Measurements from ENCODE around the gene DIPK1A.

Gene DIPK1A

DNA sequence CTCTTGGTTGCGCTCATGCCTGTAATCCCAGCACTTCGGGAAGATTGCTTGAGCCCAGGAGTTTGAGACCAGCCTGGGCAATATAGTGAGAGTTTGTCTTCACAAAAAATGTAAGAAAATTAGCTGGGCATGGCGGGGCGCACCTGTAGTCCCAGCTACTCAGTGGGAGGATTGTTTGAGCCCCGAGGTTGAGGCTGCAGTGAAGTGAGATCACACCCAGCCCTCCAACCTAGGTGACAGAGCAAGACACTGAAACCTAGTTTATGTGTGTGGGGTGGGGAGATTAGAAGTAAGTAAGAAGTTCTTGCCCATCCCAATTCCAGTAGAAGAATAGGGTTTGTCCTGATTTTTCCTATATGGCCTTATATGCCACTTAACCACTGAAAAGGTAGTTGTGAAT is 127.4 kb downstream of the DIPK1A start:
- DNase-seq: peak; percentile 39

DNA sequence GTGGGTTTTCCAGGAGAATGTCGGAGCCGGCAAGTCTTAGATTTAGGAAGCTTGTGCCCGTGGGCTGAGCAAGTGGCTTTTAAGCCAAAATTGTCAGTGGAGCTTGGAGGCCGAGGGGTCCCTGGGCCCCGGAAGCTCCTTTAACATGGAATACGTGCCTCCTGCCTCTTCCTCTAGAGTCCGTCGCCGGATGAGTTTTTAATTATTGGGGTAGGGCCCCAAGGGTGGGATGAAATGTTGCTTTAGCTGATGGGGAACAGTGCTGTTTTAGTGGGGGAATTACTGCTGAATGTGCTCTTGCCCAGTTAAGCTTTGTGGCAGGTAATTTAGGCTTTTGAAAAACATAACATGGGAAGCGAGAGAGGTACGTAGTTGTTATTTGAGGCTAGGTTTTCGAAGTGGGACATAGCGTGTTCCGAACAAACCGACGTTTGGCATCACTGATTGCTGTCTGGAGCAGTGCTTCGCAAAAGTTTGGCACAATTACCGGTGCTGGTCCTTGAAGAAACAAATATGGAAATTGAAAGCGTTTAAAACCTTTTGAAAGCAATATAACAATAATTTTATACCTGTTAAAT is 128.6 kb downstream of the DIPK1A start:
- peak; percentile 16 for DNase-seq

DNA sequence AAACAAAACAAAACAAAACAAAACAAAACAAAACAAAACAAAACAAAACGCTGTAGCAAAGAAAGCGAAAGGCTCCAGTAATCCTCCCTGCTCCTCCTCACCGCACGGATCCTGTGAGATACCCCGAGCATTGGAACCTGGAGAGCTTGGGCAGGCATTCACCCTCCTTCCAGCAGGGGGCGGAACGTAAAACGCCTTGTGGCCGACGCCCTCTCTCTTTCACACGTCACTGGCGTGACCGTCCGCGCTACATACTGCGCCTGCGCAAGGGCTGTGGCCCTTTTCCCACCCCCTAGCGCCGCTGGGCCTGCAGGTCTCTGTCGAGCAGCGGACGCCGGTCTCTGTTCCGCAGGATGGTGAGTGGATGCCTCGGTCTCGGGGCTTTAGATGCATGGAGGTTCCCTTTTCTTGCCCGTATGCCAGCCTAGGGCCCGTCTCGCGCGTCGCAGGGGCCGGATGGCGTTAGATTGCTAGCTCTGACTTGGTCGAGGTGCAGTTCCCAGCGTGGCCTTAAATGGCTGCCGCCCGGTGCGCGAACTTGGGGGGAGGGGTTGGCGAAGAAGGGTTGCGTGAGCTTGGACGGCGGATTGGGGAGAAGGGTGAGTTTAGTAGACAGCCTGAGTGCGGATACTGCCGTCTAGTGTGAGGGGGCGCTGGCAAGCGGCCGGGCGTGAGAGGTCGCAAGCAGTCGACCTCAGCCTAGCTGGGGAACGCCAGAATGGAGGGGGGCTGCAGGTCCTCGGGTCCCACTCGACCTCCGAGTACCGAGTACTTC is 129.3 kb downstream of the DIPK1A start, which contains the start of gene RPL5:
Gene RPL5 (plus strand): TSS at position 279 of the 775 bp plus-strand sequence. CDS start 75 bp downstream, at position 354.
- peak; percentile 98 for DNase-seq

DNA sequence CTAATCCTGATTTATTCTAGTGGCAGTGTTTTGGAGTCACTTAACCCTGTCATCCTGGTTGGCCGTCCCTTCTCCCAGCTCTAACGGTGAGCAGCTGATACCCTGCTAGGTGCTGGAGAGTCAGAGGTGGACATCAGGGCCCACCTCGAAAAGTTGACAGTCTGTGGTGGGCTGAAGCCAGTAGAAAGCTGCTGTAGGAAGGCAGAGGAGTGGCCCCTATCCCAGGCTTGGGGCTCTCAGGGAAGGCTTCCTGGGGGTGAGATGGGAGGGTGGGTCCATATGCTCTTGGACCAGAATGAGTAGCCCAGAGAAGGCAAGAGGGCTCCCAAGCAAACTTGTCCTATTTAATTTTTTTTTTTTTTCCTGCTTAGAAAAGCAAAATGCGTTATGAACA is 129.9 kb downstream of the DIPK1A start:
- DNase-seq: no peak

DNA sequence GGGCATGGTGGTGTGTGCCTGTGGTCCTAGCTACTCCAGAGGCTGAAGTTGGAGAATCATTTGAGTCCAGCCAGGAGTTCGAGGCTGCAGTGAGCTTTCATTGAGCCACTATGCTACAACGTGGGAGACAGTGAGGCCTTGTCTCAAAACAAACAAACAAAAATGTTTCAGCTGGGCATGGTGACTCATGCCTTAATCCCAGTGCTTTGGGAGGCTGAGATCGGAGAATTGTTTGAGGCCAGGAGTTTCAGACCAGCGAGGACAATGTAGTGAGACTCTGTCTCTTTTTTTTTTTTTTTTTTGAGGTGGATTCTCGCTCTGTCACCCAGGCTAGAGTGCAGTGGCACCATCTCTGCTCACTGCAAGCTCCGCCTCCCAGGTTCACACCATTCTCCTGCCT is 134.5 kb downstream of the DIPK1A start:
- no peak for DNase-seq

DNA sequence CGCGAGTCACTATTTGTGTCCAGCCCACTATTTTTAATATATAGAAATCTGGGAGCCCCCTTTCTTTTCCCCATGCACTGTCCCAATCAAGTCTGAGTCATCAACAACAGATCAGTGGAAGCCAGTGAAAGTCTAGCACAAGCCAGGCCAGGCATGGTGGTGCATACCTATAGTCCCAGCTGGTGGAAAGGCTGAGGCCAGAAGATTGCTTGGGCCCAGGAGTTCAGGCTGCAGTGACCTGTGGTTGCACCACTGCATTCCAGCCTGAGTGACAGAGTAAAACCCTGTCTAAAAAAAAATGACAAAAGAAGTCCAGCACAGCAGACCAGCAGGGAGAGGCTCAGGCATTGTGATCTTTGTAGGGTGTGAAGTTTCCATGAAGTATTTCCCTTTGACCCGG is 138.4 kb downstream of the DIPK1A start:
- no peak for DNase-seq

DNA sequence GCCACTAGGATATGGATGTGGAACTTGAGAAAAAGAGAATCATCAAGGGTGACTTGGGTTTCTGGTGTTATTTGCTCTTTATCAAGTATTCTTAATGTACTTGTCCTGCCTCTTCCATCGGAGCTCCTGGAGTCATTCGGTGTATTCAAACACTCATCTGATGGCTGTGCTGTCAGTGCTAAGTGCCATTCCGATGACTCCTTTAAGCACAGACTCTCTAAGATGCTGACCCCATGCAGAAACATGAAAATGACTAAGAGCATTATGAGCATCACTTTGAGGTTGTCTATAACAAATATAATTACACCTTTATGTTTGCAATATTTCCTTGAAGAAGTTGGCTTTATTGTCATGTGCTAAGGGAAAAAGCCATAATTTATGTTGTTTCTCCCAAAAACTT is 140.7 kb downstream of the DIPK1A start:
- no peak for DNase-seq

DNA sequence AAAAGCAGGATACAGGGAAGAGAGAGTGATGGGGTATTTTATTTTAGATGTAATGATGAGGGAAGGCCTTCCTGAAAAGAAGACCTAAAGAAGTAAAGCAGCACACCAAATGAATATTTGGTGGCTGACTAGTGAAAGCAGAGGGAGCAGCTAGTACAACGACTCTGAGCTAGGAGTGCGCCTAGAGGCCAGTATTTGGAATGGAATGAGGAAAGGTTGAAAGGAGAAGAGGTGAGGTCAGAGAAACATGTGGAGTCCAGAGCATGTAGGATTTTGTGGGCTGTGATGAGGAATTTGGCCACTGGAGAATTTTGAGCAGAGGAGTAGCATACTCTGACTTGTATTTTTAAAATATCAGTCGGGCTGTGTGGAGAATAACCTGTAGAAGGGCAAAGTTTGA is 141.2 kb downstream of the DIPK1A start:
- DNase-seq: no peak

DNA sequence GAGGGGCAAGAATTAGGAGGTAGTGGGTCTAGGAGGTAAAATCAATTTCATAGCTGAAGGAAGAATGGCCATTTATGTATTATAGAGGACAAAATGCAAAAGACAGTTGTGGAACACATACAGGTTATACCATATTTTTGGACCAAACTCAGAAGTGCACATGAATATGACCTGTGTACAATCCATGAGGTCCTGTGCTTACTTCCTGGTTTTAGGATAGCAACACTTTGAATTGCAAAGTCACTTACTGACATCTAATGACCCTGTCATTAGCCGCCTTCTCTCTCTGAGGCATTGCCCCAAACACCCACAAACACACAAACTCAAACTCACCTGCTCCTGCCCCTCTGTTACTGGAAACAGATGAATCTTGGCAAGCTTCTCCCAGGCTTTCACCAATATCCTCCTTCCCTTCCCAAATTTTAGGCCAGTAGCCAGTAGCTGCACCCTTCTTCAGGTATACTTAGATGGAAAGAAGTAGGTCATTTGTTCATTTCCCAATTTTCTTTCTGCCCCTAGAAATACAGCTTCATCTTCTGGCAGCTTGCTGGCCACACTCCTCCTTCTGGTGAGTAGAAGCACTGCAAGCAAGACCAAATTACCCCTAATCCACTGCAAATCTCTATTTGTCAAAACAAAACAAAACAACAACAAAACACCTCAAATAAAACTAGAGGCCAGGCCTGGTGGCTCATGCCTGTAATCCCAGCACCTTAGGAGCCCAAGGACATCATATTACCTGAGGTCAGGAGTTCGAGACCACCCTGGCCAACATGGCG is 143.1 kb downstream of the DIPK1A start:
- DNase-seq: peak; percentile 27

DNA sequence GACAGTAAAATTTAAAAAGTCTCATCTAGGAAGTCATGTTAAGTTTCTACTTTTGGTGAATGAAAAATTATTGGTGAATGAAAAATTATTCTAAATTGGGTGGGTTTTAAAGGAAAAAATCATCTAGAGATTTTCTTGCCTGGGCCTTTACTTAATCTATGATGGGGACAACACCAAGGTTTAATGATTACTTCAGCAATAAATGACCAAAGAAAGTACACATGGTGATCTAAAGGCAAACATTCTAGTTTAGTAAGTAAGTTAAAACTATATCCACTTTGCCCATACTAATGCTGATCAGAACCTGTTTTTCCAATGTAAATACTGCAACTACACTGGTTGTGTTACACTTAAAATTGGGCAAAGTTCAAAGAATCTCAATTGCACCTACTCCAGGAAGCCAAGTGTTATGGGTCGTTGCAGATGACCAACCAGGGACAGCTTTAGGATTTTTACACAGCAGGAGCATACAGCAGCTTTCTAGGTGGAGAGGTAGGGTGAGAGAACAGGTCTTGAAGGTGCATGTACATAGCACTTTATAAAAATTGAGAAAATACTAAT is 144.0 kb downstream of the DIPK1A start:
- DNase-seq: no peak

DNA sequence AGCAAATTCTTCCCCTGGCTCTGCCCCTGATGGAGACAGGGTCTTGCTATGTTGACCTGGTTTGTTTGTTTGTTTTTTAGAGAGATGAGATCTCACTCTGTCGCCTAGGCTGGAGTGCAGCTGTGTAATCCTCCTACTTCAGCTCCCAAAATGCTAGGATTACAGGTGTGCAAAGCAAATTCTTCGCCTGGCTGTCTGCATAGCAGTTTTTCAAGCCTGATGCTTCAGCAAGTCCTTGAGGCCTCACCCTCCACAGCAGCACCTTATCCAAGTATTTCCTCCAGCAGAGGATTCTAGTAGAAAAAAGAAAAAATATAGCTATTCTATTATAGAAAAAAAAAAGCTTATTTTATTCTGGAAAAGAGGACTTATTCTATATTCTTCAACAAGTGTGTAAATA is 144.5 kb downstream of the DIPK1A start:
- DNase-seq: no peak

DNA sequence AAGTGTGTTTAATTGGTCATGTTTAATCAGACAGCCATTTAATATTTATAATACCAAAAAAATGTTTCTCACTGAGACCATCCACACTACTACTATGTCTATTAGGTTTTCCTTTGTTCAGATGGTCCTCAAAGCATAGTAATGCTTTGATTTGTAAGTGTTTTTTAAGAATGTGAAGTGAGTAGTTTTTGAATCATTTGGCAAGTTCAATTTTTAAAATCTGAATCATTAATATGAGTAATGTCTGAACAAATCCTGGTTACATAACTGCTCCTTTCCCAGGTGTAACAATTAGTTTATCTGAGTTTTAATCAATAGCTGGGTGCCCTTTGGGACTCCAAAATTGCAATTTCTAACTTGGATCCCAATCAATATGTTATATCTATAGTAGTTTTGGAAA is 152.9 kb downstream of the DIPK1A start:
- DNase-seq: no peak

DNA sequence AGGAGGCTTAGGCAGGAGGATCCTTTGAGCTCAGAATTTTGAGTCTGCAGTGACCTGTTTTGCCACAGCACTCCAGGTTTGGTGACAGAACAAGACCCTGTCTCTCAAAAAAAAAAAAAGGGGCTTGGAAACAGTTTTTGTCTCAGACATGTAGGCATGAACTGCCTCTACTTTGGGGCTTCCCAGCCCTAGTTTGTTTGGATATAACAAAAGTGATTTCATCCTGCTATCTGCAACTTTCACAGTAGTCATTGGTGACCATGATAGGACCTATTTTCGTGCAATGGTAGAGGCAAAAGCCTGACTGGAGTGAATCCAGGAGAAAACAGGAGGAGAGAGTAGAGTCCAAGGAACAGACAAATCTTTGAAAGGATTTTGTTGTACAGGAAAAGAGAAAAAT is 156.0 kb downstream of the DIPK1A start:
- no peak for DNase-seq

DNA sequence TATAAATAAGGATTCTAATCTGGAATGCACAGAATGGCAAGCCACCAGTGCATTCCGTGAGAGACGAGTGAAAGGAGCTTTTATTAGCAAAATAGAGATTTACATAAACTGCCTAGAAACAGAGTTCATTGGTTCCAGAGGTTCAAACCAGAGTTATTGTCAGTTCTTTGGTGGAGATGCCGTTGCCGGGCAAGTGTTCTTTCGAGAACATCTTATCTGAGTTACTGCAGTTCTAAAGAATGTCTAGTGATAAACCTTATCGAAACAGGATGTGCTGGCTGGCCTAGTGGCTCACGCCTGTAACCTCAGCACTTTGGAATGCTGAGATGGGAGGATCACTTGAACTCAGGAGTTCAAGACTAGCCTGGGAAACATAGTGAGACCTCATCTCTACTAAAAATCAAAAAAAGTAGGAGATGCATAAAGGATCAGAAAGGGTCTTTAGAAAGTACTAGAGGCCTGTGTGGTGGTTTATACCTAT is 156.5 kb downstream of the DIPK1A start:
- no peak for DNase-seq

DNA sequence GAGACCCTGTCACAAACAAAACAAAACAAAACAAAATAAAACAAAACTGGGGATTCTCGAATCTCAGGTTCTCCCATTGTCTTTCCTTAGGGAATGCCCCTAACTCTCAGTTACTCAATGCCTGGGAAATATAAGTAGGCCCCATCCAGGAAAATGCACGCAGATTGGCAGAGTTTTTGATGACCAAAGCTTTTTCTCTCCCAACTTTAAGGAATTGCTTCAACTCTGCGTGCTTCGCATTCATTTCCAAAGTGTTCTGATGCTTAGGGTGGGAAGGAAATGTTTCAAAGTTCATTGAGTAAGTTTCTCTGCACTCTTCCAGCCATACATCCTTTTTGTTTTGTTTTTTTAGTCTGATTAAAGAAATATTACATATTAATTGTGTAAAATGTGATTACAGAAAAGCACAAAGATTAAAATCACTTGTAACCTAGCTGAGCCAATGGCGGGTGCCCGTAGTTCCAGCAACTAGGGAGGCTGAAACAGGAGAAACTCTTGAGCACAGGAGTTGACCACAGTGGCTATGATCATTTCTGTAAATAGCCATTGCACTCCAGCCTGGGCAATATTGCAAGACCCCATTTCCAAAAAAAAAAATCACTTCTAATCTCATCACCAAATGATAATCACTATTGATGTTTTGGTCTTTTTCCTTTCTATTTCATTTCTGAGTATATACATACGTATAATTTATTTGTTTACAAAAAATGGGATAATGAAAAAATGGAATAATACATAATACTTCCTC is 157.9 kb downstream of the DIPK1A start:
- no peak for DNase-seq

DNA sequence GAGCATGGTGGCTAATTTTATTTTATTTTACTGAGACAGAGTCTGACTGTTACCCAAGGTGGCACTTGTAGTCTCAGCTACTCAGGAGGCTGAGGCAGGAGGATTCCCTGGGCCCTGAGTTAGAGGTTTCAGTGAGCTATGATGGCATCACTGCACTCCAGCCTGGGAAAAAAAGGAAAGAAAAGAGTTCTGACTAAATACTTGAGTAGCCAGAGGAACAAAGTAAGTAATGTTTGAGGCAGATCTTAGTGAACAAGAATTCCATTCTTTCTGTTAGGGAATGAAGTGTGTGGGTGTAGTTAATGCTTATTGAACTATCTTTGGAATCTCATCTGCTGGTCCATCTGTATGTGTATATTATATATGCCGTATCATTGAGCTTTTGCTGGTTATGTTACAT is 163.3 kb downstream of the DIPK1A start:
- DNase-seq: no peak

DNA sequence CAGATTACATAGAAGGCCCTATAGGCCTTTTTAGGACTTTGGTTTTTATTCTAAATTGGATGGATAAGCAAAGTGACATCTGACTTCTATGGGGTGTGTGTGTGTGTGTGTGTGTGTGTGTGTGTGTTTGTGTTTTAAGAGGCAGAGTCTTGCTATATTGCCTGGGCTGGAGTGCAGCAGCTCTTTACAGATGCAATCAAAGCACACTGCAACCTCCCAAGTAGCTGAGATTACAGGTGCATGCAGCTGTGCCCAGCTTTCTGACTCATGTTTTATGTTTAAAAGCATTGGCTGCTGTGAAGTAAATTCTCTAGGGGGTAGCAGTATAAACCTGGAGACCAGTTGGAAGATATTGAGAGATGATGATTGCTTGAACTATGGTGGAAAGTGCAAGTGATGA is 164.0 kb downstream of the DIPK1A start:
- DNase-seq: no peak

DNA sequence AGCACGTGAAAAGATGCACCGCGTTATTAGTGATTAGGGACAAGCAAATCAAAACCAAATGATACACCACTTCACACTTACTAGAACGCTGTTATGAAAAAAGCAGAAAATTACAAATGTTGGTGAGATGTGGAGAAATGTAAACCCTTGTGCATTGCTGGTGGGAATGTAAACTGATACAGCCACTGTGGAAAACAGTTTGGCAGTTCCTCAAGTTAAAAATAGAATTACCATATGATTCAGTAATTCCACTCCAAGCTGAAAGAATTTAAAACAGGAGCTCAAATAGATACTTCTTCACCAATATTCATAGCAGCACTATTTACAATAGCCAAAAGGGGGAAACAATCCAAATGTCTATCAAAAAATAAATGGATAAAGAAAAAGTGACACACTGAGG is 166.1 kb downstream of the DIPK1A start:
- DNase-seq: no peak

DNA sequence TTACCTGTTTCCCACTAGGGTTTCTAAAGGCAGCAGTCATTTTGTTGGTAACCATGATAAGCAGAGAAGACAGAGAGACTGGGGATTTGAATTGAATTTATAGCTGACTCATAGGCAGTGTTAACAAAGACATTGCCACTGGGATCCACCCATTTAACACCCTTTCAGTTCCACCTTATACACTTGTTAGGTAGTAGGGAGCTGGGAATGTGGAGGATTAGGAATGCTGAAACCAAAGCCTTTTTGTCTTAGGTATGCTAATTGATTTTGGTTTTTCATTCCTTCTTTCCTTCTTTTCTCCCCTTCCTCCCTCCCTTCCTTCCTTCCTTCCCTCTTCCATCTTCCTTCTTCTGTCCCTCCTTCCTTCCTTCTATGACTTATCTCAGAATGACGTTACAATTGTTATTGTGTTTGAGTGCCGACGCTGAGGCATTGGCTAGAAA is 168.9 kb downstream of the DIPK1A start:
- DNase-seq: no peak
